ENCODE measurements around the gene SYPL1. TPM values are rescaled to one million over a fixed set of nuclear protein-coding genes. Genes with fewer than 3 reads are reported as not detected.
"Not testable (repeated sequence)": the region's sequence is repeated elsewhere in the genome, so short reads cannot be mapped to it uniquely, and the experiment has no call there.

Gene SYPL1
- total and polyA plus RNA-seq, 4 donors, result 52.7 to 114 (median 68.4) TPM

DNA sequence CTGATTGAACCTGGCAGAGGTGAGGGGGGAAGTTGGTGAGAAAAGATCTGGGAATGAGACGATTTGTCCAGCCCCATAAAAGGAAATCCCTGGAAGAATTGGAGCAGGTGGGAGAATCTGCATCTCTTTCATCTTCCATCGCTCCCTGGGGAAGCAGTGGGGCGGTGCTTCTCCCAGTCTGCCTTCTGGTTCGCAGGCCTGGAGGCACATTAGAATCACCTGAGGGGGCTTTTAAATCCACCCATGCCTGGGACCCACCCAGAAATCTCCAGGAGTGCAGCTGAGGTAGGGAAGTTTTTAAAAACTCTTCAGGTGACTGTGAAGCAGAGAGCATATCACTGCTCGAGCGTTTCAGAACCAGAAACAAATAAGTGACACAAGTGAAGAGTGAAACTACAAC is 26.7 kb upstream of the SYPL1 start:
- 82 to 84% methylated on average over 6 of the region's 6 CpGs for WGBS, 2 donors
- Histone ChIP-seq H3K9me3 (ENCODE audit: control insufficient read depth in 4 of 4, insufficient read depth in 3 of 4, low read length in 3 of 4) (no peaks in the 10 kb centered on the region), H3K4me3 (no peak overlapping the region), H3K27ac (ENCODE audit: low read depth in 1 of 2, low read length in 1 of 2) (no peak overlapping the region), H3K4me1 (ENCODE audit: control insufficient read depth in 5 of 5, insufficient read depth in 5 of 5, low read length in 5 of 5) (peaks cover 0 to 12% (median 8%) of the 10 kb centered on the region in 5 donors), H3K9ac (ENCODE audit: insufficient read depth in 1 of 2, low read length in 2 of 2) (no peak overlapping the region), H3K27me3 (ENCODE audit: control insufficient read depth in 3 of 3, insufficient read depth in 3 of 3, low read length in 2 of 3) (no peaks in the 10 kb centered on the region), H3K36me3 (ENCODE audit: control insufficient read depth in 4 of 4, insufficient read depth in 4 of 4, low read length in 4 of 4) (no peaks in the 10 kb centered on the region)
- DNase-seq (no peak), ATAC-seq (ENCODE audit: insufficient read depth, low FRiP score) (no peak)
- TF ChIP-seq, protein P1, sequence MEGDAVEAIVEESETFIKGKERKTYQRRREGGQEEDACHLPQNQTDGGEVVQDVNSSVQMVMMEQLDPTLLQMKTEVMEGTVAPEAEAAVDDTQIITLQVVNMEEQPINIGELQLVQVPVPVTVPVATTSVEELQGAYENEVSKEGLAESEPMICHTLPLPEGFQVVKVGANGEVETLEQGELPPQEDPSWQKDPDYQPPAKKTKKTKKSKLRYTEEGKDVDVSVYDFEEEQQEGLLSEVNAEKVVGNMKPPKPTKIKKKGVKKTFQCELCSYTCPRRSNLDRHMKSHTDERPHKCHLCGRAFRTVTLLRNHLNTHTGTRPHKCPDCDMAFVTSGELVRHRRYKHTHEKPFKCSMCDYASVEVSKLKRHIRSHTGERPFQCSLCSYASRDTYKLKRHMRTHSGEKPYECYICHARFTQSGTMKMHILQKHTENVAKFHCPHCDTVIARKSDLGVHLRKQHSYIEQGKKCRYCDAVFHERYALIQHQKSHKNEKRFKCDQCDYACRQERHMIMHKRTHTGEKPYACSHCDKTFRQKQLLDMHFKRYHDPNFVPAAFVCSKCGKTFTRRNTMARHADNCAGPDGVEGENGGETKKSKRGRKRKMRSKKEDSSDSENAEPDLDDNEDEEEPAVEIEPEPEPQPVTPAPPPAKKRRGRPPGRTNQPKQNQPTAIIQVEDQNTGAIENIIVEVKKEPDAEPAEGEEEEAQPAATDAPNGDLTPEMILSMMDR (IDR thresholded peaks at IDR 0.05; ENCODE audit: control extremely low read depth, extremely low read depth), result no peak

DNA sequence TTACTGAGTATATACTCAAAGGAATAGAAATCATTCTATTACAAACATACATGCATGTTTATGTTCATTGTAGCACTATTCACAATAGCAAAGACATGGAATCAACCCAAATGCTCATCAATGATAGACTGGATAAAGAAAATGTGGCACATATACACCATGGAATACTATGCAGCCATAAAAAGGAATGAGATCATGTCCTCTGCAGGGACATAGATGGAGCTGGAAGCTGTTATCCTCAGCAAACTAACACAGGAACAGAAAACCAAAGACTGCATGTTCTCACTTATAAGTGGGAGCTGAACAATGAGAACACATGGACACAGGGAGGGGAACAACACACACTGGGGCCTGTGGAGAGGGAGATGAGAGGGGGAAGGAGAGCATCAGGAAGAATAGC is 26.1 kb upstream of the SYPL1 start:
- H3K27me3 ChIP-seq (ENCODE audit: control insufficient read depth in 3 of 3, insufficient read depth in 3 of 3, low read length in 2 of 3); H3K4me3 ChIP-seq; DNase-seq; ATAC-seq (ENCODE audit: insufficient read depth, low FRiP score); H3K9ac ChIP-seq (ENCODE audit: insufficient read depth in 1 of 2, low read length in 2 of 2); H3K27ac ChIP-seq (ENCODE audit: low read depth in 1 of 2, low read length in 1 of 2); H3K36me3 ChIP-seq (ENCODE audit: control insufficient read depth in 4 of 4, insufficient read depth in 4 of 4, low read length in 4 of 4); H3K9me3 ChIP-seq (ENCODE audit: control insufficient read depth in 4 of 4, insufficient read depth in 3 of 4, low read length in 3 of 4): not testable (repeated sequence)
- peaks cover 0 to 12% (median 8%) of the 10 kb centered on the region in 5 donors for H3K4me1 ChIP-seq (ENCODE audit: control insufficient read depth in 5 of 5, insufficient read depth in 5 of 5, low read length in 5 of 5)

DNA sequence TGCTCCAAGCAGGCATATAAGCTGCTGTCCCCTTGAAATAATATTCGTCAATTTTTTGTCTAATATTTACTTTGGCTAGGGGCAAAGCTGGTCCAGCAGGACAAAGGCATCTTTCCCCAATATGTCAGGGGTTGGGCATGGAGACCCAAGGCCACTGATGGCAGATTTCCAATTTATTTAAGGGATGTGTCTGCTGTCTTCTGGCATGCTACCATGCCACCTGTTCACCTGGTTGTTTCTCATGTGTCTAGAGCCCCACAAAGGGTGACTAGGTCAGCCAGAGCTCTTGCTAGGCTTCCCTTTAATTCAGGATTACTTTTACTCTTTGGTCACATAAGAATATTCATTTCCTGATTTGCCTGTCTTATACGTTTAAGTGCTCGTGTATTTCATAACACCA is 22.1 kb upstream of the SYPL1 start:
- Histone ChIP-seq H3K27me3 (ENCODE audit: control insufficient read depth in 3 of 3, insufficient read depth in 3 of 3, low read length in 2 of 3) (no peaks in the 10 kb centered on the region), H3K27ac (ENCODE audit: low read depth in 1 of 2, low read length in 1 of 2) (no peak overlapping the region), H3K9ac (ENCODE audit: insufficient read depth in 1 of 2, low read length in 2 of 2) (no peak overlapping the region), H3K4me3 (no peak overlapping the region), H3K4me1 (ENCODE audit: control insufficient read depth in 5 of 5, insufficient read depth in 5 of 5, low read length in 5 of 5) (peaks cover 0 to 6% (median 0%) of the 10 kb centered on the region in 5 donors), H3K9me3 (ENCODE audit: control insufficient read depth in 4 of 4, insufficient read depth in 3 of 4, low read length in 3 of 4) (no peaks in the 10 kb centered on the region), H3K36me3 (ENCODE audit: control insufficient read depth in 4 of 4, insufficient read depth in 4 of 4, low read length in 4 of 4) (no peaks in the 10 kb centered on the region)
- no peak for DNase-seq
- WGBS, 2 donors, result 51 to 70% methylated on average over 3 of the region's 3 CpGs
- TF ChIP-seq, protein P1 (IDR thresholded peaks at IDR 0.05; ENCODE audit: control extremely low read depth, extremely low read depth), result no peak
- no peak for ATAC-seq (ENCODE audit: insufficient read depth, low FRiP score)

DNA sequence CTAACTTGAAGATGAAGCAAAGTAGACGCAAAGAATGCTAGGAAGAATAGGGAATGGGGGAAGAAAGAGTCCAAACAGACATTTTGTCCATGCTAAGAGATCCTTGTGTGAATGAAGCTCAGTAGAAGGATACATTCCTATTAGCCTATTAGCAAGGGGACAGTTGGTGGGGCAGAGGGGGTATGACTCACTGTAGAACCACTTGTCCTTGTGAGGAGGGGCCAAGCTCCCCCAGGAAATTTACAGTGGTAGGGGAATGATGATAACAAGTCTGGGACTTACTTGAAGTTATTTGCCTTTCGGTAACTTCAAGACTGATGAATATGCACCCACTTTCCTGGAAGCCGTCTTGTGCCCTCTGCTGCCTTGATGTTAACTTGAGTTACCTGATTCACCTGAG is 17.2 kb upstream of the SYPL1 start:
- Histone ChIP-seq H3K27ac (ENCODE audit: low read depth in 1 of 2, low read length in 1 of 2) (no peak overlapping the region), H3K9me3 (ENCODE audit: control insufficient read depth in 4 of 4, insufficient read depth in 3 of 4, low read length in 3 of 4) (no peaks in the 10 kb centered on the region), H3K4me3 (no peak overlapping the region), H3K4me1 (ENCODE audit: control insufficient read depth in 5 of 5, insufficient read depth in 5 of 5, low read length in 5 of 5) (peaks cover 0 to 14% (median 3%) of the 10 kb centered on the region in 5 donors), H3K9ac (ENCODE audit: insufficient read depth in 1 of 2, low read length in 2 of 2) (no peak overlapping the region), H3K27me3 (ENCODE audit: control insufficient read depth in 3 of 3, insufficient read depth in 3 of 3, low read length in 2 of 3) (no peaks in the 10 kb centered on the region), H3K36me3 (ENCODE audit: control insufficient read depth in 4 of 4, insufficient read depth in 4 of 4, low read length in 4 of 4) (no peaks in the 10 kb centered on the region)
- DNase-seq, result no peak
- 85 to 93% methylated on average over 3 of the region's 3 CpGs for WGBS, 2 donors
- ATAC-seq (ENCODE audit: insufficient read depth, low FRiP score), result no peak
- TF ChIP-seq, protein P1 (IDR thresholded peaks at IDR 0.05; ENCODE audit: control extremely low read depth, extremely low read depth), result no peak

Data from lung (tissue), 12 donors.